ENCODE results near the gene ABCC4.
"Not testable (repeated sequence)": the region's sequence is repeated elsewhere in the genome, so short reads cannot be mapped to it uniquely, and the experiment has no call there.

The ABCC4 gene

GRCh38 chr13:95192998-95193397 lies 108.3 kb downstream of the ABCC4 start:
- no peak overlapping the region for H3K9ac ChIP-seq (ENCODE audit: low read length)
- no peak overlapping the region for H3K4me3 ChIP-seq (ENCODE audit: low read length)
- H3K27me3 ChIP-seq (replicated peaks; ENCODE audit: control insufficient read depth, insufficient read depth, low read length) = no peaks in the 10 kb centered on the region
- no peak for DNase-seq (ENCODE audit: low read depth)
- H3K4me1 ChIP-seq (ENCODE audit: control insufficient read depth, insufficient read depth, low read length) = peaks cover 17% of the 10 kb centered on the region
- H3K9me3 ChIP-seq (ENCODE audit: control insufficient read depth, low read length) = no peaks in the 10 kb centered on the region
- no peaks in the 10 kb centered on the region for H3K36me3 ChIP-seq (ENCODE audit: control insufficient read depth, insufficient read depth, low read length, severe bottlenecking)

- not testable (repeated sequence) for H3K27me3 ChIP-seq (replicated peaks; ENCODE audit: control insufficient read depth, insufficient read depth, low read length); DNase-seq (ENCODE audit: low read depth); H3K9me3 ChIP-seq (ENCODE audit: control insufficient read depth, low read length); H3K36me3 ChIP-seq (ENCODE audit: control insufficient read depth, insufficient read depth, low read length, severe bottlenecking); H3K9ac ChIP-seq (ENCODE audit: low read length); H3K4me3 ChIP-seq (ENCODE audit: low read length)
- peaks cover 21% of the 10 kb centered on the region for H3K4me1 ChIP-seq (ENCODE audit: control insufficient read depth, insufficient read depth, low read length)
These were observed 108.7 kb downstream of the ABCC4 start for GRCh38 chr13:95192564-95192945.

DNA sequence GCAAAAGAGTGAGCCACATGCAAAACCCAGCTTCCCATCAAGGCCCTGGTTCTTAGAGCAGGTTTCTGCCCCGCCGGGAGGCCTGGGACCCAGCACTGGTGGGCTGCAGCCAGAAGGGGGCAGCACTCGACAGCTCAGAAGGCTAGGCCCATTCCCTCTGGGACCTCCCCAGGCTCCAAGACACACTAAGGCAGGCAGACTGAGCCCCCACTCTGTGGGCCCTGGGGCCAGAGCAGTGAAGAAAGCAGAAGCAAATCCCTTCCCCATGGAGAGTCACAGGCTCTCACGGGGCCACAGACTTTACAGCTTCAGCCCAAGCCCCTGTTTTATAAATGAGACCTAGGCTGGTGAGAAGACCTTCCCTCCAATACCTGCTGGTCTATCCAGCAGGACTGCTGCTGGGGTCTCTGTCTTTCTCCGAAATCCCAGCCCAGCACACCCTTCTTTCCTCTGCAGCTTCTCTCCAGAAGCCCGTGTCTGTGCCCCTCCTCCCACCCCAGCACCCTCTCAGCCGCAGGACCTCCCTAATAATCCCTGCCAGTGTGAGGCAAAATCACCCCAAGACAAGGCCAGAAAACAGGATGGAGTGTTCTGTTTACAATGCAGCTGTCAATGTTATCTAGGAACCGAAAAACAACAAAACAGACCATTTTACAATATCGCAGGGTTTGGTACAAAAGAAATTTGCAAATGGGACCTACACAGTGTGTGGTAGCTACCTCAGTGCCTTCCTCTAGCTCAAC lies 109.3 kb downstream of the ABCC4 start:
- no peak overlapping the region for H3K4me3 ChIP-seq (ENCODE audit: low read length)
- no peak overlapping the region for H3K9ac ChIP-seq (ENCODE audit: low read length)
- peak; percentile 88 for DNase-seq (ENCODE audit: low read depth)
- H3K4me1 ChIP-seq (ENCODE audit: control insufficient read depth, insufficient read depth, low read length) = peaks cover 21% of the 10 kb centered on the region
- no peaks in the 10 kb centered on the region for H3K9me3 ChIP-seq (ENCODE audit: control insufficient read depth, low read length)
- H3K27me3 ChIP-seq (replicated peaks; ENCODE audit: control insufficient read depth, insufficient read depth, low read length) = no peaks in the 10 kb centered on the region
- H3K36me3 ChIP-seq (ENCODE audit: control insufficient read depth, insufficient read depth, low read length, severe bottlenecking) = no peaks in the 10 kb centered on the region

GRCh38 chr13:95188128-95188527 lies 113.1 kb downstream of the ABCC4 start:
- Histone ChIP-seq H3K36me3 (ENCODE audit: control insufficient read depth, insufficient read depth, low read length, severe bottlenecking) (no peaks in the 10 kb centered on the region), H3K9me3 (ENCODE audit: control insufficient read depth, low read length) (no peaks in the 10 kb centered on the region), H3K4me3 (ENCODE audit: low read length) (no peak overlapping the region), H3K9ac (ENCODE audit: low read length) (no peak overlapping the region), H3K4me1 (ENCODE audit: control insufficient read depth, insufficient read depth, low read length) (peaks cover 16% of the 10 kb centered on the region), H3K27me3 (replicated peaks; ENCODE audit: control insufficient read depth, insufficient read depth, low read length) (no peaks in the 10 kb centered on the region)
- DNase-seq (ENCODE audit: low read depth) = peak; percentile 63

DNA sequence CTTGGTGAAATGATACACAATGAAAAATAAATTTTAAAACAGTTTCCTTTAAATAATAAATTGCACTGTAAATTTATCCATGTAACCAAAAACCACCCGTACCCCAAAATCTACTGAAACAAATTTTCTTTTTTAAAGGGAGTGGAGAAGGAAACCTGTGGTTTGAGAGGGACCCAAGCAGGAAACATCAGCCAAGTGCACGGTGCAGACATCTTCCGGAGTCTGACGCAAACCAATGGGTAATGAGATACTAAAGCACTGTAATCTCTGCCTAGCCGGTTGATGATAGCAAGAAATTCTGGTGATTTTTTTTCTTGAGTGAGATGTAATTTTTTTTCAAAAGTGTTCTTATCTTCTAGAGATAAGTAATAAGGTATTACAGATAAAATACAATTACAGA lies 115.4 kb downstream of the ABCC4 start:
- H3K9ac ChIP-seq (ENCODE audit: low read length) = no peak overlapping the region
- H3K4me3 ChIP-seq (ENCODE audit: low read length) = no peak overlapping the region
- H3K9me3 ChIP-seq (ENCODE audit: control insufficient read depth, low read length) = no peaks in the 10 kb centered on the region
- H3K4me1 ChIP-seq (ENCODE audit: control insufficient read depth, insufficient read depth, low read length) = peaks cover 9% of the 10 kb centered on the region
- no peaks in the 10 kb centered on the region for H3K27me3 ChIP-seq (replicated peaks; ENCODE audit: control insufficient read depth, insufficient read depth, low read length)
- no peaks in the 10 kb centered on the region for H3K36me3 ChIP-seq (ENCODE audit: control insufficient read depth, insufficient read depth, low read length, severe bottlenecking)
- no peak for DNase-seq (ENCODE audit: low read depth)

- Histone ChIP-seq H3K36me3 (ENCODE audit: control insufficient read depth, insufficient read depth, low read length, severe bottlenecking) (no peaks in the 10 kb centered on the region), H3K27me3 (replicated peaks; ENCODE audit: control insufficient read depth, insufficient read depth, low read length) (no peaks in the 10 kb centered on the region), H3K4me1 (ENCODE audit: control insufficient read depth, insufficient read depth, low read length) (peaks cover 9% of the 10 kb centered on the region), H3K9ac (ENCODE audit: low read length) (no peak overlapping the region), H3K9me3 (ENCODE audit: control insufficient read depth, low read length) (no peaks in the 10 kb centered on the region), H3K4me3 (ENCODE audit: low read length) (no peak overlapping the region)
- no peak for DNase-seq (ENCODE audit: low read depth)
These were observed 115.9 kb downstream of the ABCC4 start for GRCh38 chr13:95185311-95185710.

- no peaks in the 10 kb centered on the region for H3K36me3 ChIP-seq (ENCODE audit: control insufficient read depth, insufficient read depth, low read length, severe bottlenecking)
These were observed 116.9 kb downstream of the ABCC4 start for GRCh38 chr13:95184317-95184716.

GRCh38 chr13:95182570-95183265 lies 118.5 kb downstream of the ABCC4 start:
- H3K36me3 ChIP-seq (ENCODE audit: control insufficient read depth, insufficient read depth, low read length, severe bottlenecking) = peaks cover 3% of the 10 kb centered on the region
- H3K4me3 ChIP-seq (ENCODE audit: low read length) = no peak overlapping the region
- no peak for DNase-seq (ENCODE audit: low read depth)
- no peaks in the 10 kb centered on the region for H3K27me3 ChIP-seq (replicated peaks; ENCODE audit: control insufficient read depth, insufficient read depth, low read length)
- no peak overlapping the region for H3K9ac ChIP-seq (ENCODE audit: low read length)
- no peaks in the 10 kb centered on the region for H3K9me3 ChIP-seq (ENCODE audit: control insufficient read depth, low read length)
- peaks cover 1% of the 10 kb centered on the region for H3K4me1 ChIP-seq (ENCODE audit: control insufficient read depth, insufficient read depth, low read length)

More at GRCh38 chr13:95184317-95184716, 116.9 kb downstream of the ABCC4 start:
- H3K4me3 ChIP-seq (ENCODE audit: low read length) = no peak overlapping the region
- H3K27me3 ChIP-seq (replicated peaks; ENCODE audit: control insufficient read depth, insufficient read depth, low read length) = no peaks in the 10 kb centered on the region
- no peaks in the 10 kb centered on the region for H3K9me3 ChIP-seq (ENCODE audit: control insufficient read depth, low read length)
- H3K9ac ChIP-seq (ENCODE audit: low read length) = no peak overlapping the region
- H3K4me1 ChIP-seq (ENCODE audit: control insufficient read depth, insufficient read depth, low read length) = peaks cover 9% of the 10 kb centered on the region
- no peak for DNase-seq (ENCODE audit: low read depth)

DNA sequence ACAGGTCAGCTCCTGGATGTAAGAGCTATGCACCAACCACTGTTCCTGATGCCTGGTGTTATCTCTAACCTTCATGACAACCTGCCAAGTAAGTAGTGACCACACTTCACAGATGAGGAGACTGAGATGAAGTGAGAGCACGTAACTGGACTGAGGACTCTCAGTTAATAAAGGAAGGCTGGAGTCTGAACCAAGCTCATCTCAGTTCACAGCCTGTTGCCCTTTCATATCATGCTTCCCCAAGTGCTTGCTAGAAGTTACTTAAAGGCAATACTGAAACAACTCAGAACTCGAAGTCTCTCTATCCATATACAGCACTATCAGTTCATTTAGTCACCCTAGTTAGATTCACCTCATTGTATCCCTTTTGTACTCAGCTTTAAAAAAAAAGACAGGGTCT lies 119.7 kb downstream of the ABCC4 start:
- no peaks in the 10 kb centered on the region for H3K9me3 ChIP-seq (ENCODE audit: control insufficient read depth, low read length)
- H3K4me3 ChIP-seq (ENCODE audit: low read length) = no peak overlapping the region
- H3K27me3 ChIP-seq (replicated peaks; ENCODE audit: control insufficient read depth, insufficient read depth, low read length) = no peaks in the 10 kb centered on the region
- H3K4me1 ChIP-seq (ENCODE audit: control insufficient read depth, insufficient read depth, low read length) = no peaks in the 10 kb centered on the region
- no peak overlapping the region for H3K9ac ChIP-seq (ENCODE audit: low read length)
- no peak for DNase-seq (ENCODE audit: low read depth)
- peaks cover 7% of the 10 kb centered on the region for H3K36me3 ChIP-seq (ENCODE audit: control insufficient read depth, insufficient read depth, low read length, severe bottlenecking)

DNA sequence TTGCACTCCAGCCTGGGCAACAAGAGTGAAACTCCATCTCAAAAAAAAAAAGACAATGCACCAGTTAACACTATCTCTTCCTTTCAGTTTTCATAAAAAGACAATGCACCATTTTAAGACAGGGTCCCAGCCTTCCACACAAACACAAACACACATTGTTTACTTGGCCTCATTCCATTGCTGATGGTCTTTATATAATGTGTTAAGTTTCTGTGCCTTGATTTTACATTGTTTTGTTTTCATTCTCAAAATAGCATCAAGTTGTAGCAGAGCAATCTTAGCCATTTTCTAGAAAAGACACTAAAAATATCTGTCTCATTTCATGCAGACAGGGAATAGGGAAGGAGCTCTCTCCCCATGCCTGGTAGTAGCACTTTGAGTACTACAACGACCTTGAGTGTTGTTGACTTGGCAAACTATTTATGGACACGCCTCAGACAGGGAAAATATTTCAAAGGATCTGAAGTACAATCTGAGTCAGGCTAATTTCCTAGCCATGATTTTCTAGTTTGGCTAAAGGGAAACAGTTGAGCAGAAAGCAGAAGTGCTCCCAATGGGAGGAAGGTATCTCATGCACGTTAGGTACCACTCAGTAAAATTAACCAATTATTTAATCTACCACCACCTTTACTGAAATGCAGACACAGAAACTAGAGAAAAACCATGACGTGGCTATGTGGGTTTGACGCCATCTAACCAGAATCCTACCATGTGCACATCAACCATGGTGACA lies 120.6 kb downstream of the ABCC4 start:
- no peak overlapping the region for H3K4me3 ChIP-seq (ENCODE audit: low read length)
- DNase-seq (ENCODE audit: low read depth) = peak; percentile 14
- no peak overlapping the region for H3K9ac ChIP-seq (ENCODE audit: low read length)
- no peaks in the 10 kb centered on the region for H3K27me3 ChIP-seq (replicated peaks; ENCODE audit: control insufficient read depth, insufficient read depth, low read length)
- H3K4me1 ChIP-seq (ENCODE audit: control insufficient read depth, insufficient read depth, low read length) = no peaks in the 10 kb centered on the region
- H3K9me3 ChIP-seq (ENCODE audit: control insufficient read depth, low read length) = no peaks in the 10 kb centered on the region
- peaks cover 8% of the 10 kb centered on the region for H3K36me3 ChIP-seq (ENCODE audit: control insufficient read depth, insufficient read depth, low read length, severe bottlenecking)

DNA sequence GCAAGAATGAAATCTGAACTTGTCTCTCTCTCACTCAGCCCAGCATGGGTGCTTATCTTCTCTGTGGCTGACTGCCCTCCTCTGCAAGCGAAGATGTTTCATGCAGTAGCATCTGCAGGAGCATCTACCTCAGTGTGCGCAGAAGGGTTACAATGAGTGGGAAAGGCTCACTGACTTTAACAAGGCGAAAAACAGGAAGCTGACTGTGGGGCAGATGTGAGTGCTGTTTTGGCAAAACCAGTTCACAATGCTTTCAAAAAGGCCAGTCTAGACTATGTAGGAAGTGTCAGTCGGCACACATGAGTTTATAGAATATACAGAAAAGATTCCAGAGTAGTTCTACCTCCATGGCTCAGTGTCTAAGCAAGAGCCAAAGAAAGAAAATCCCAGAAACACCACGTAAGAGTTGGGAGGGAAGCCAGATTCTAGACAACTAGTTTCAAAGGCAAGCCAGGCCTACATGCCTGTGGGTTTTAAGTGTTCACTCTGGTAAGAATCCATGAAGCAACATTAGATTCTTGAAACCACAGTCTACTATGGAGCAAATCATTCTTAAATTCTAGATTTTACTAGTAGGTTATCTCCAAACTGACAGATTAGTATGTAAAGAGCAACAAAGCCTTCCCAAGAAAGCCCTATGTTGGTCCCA lies 124.5 kb downstream of the ABCC4 start:
- no peaks in the 10 kb centered on the region for H3K4me1 ChIP-seq (ENCODE audit: control insufficient read depth, insufficient read depth, low read length)
- H3K4me3 ChIP-seq (ENCODE audit: low read length) = no peak overlapping the region
- DNase-seq (ENCODE audit: low read depth) = peak; percentile 84
- H3K9me3 ChIP-seq (ENCODE audit: control insufficient read depth, low read length) = no peaks in the 10 kb centered on the region
- peaks cover 17% of the 10 kb centered on the region for H3K36me3 ChIP-seq (ENCODE audit: control insufficient read depth, insufficient read depth, low read length, severe bottlenecking)
- no peaks in the 10 kb centered on the region for H3K27me3 ChIP-seq (replicated peaks; ENCODE audit: control insufficient read depth, insufficient read depth, low read length)
- no peak overlapping the region for H3K9ac ChIP-seq (ENCODE audit: low read length)
